ENCODE results near the gene TP53BP2. TPM values are rescaled to one million over a fixed set of nuclear protein-coding genes. Genes with fewer than 3 reads are reported as not detected.
"Not testable (repeated sequence)": the region's sequence is repeated elsewhere in the genome, so short reads cannot be mapped to it uniquely, and the experiment has no call there.

Gene TP53BP2
- total and polyA plus RNA-seq, 11 donors: 4.6 to 44.8 (median 22.3) TPM

GRCh38 chr1:223810586-223810985 lies 35.2 kb downstream of the TP53BP2 start:
- Histone ChIP-seq H3K4me3 (no peak overlapping the region), H3K36me3 (peaks cover 0 to 79% (median 47%) of the 10 kb centered on the region in 9 donors), H3K27me3 (no peaks in the 10 kb centered on the region), H3K4me1 (peaks cover 0 to 16% (median 7%) of the 10 kb centered on the region in 12 donors), H3K9me3 (no peaks in the 10 kb centered on the region), H3K27ac (no peak overlapping the region)
- 84 to 90% (median 87%) methylated on average over 2 of the region's 2 CpGs for WGBS, 4 donors
- ATAC-seq (no peak), DNase-seq (no peak)
- TF ChIP-seq POLR2A (IDR thresholded peaks at IDR 0.05) (no peak), CTCF (IDR thresholded peaks at IDR 0.05) (no peak)
- intact Hi-C loops (cut with DNase I): loop anchor here in 2 of 10 donors (5.0 kb wide), 1 partner anchor 37 kb away; the partner anchor contains the start of gene TP53BP2 (in 2 of the 2)

- peaks cover 0 to 86% (median 54%) of the 10 kb centered on the region in 9 donors for H3K36me3 ChIP-seq
- not testable (repeated sequence) for DNase-seq, H3K27me3 ChIP-seq, H3K27ac ChIP-seq, H3K9me3 ChIP-seq, ATAC-seq, H3K4me1 ChIP-seq, H3K4me3 ChIP-seq
- 79 to 89% (median 85%) methylated on average over 4 of the region's 4 CpGs for WGBS, 4 donors
- intact Hi-C loops (cut with DNase I): loop anchor here in 2 of 10 donors (5.0 kb wide), 1 partner anchor 37 kb away; the partner anchor contains the start of gene TP53BP2 (in 2 of the 2)
Observed at GRCh38 chr1:223809905-223810304, 35.8 kb downstream of the TP53BP2 start.

GRCh38 chr1:223803211-223803610 lies 42.5 kb downstream of the TP53BP2 start:
- Histone ChIP-seq H3K4me1 (no peaks in the 10 kb centered on the region), H3K27me3 (no peaks in the 10 kb centered on the region), H3K9me3 (no peaks in the 10 kb centered on the region), H3K36me3 (peaks cover 0 to 93% (median 85%) of the 10 kb centered on the region in 9 donors), H3K4me3 (no peak overlapping the region), H3K27ac (no peak overlapping the region)
- intact Hi-C loops (cut with DNase I): no loop called here
- no peak for DNase-seq
- WGBS, 4 donors: 91 to 93% (median 92%) methylated on average over 7 of the region's 7 CpGs
- no peak for TF ChIP-seq POLR2A (IDR thresholded peaks at IDR 0.05)
- TF ChIP-seq CTCF (IDR thresholded peaks at IDR 0.05): no peak
- no peak for ATAC-seq

GRCh38 chr1:223802602-223803001 lies 43.1 kb downstream of the TP53BP2 start:
- TF ChIP-seq POLR2A (IDR thresholded peaks at IDR 0.05) (no peak), CTCF (IDR thresholded peaks at IDR 0.05) (no peak)
- peaks cover 0 to 94% (median 91%) of the 10 kb centered on the region in 9 donors for H3K36me3 ChIP-seq
- ATAC-seq: no peak
- H3K27me3 ChIP-seq: no peaks in the 10 kb centered on the region
- H3K9me3 ChIP-seq: no peaks in the 10 kb centered on the region
- no peak overlapping the region for H3K27ac ChIP-seq
- 85 to 92% (median 89%) methylated on average over 4 of the region's 4 CpGs for whole genome bisulfite sequencing, 4 donors
- intact Hi-C loops (cut with DNase I): no loop called here
- H3K4me3 ChIP-seq: no peak overlapping the region
- H3K4me1 ChIP-seq: no peaks in the 10 kb centered on the region
- DNase-seq: no peak

- Histone ChIP-seq H3K9me3 (no peaks in the 10 kb centered on the region), H3K4me3 (no peak overlapping the region), H3K27ac (no peak overlapping the region), H3K36me3 (peaks cover 0 to 100% (median 97%) of the 10 kb centered on the region in 9 donors), H3K27me3 (no peaks in the 10 kb centered on the region), H3K4me1 (no peaks in the 10 kb centered on the region)
- intact Hi-C loops (cut with DNase I): no loop called here
- DNase-seq (no peak), ATAC-seq (no peak)
- WGBS, 4 donors: 90 to 95% (median 94%) methylated on average over 7 of the region's 7 CpGs
- TF ChIP-seq POLR2A (IDR thresholded peaks at IDR 0.05) (no peak), CTCF (IDR thresholded peaks at IDR 0.05) (no peak)
Observed at GRCh38 chr1:223802032-223802431, 43.7 kb downstream of the TP53BP2 start.
